ENCODE measurements around the gene ADAM12. TPM values are rescaled to one million over a fixed set of nuclear protein-coding genes. Genes with fewer than 3 reads are reported as not detected.

ADAM12 gene
- total RNA-seq, 2 experiments from 2014 or later = 1.2 to 1.5 TPM

DNA sequence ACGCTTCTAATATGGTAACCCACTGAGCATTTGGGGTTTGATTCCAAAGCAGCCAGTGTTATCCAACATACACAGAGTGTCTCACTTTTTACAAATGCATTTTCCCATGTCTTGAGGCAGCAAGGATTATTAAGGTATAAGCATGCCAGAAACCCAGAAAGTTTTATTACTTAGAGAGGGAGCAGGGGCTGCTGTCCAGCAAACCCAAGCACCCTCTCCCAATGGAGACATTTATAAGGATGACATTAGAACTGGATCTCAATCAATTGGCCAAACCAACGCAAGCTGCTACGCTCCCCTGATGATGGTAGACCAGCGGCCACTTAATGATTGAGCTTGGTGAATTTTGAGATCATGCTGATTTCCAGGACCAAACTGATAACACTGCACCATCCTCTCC, 315.7 kb downstream of the ADAM12 start:
- POLR2A ChIA-PET = no interaction called here
- no peak for DNase-seq
- Histone ChIP-seq H3K27me3 (ENCODE audit: control insufficient read depth in 1 of 2, insufficient read depth in 2 of 2, low read length in 2 of 2) (no peaks in the 10 kb centered on the region), H3K27ac (ENCODE audit: low read depth in 1 of 2, low read length in 2 of 2) (no peak overlapping the region), H3K4me3 (ENCODE audit: low read length) (no peak overlapping the region), H3K9me3 (ENCODE audit: control insufficient read depth in 1 of 2, insufficient read depth in 1 of 2, low read length in 2 of 2) (no peaks in the 10 kb centered on the region), H3K36me3 (ENCODE audit: insufficient read depth, low read length) (no peaks in the 10 kb centered on the region), H3K4me1 (ENCODE audit: insufficient read depth, low read length) (no peaks in the 10 kb centered on the region)
- Mint-ChIP-seq H3K27ac (no peak overlapping the region), H3K4me1 (ENCODE audit: low read depth) (no peaks in the 10 kb centered on the region), H3K36me3 (ENCODE audit: low read depth) (no peaks in the 10 kb centered on the region), H3K9me3 (no peaks in the 10 kb centered on the region), H3K27me3 (no peaks in the 10 kb centered on the region), H3K4me3 (no peak overlapping the region)
- TF ChIP-seq, protein P1, sequence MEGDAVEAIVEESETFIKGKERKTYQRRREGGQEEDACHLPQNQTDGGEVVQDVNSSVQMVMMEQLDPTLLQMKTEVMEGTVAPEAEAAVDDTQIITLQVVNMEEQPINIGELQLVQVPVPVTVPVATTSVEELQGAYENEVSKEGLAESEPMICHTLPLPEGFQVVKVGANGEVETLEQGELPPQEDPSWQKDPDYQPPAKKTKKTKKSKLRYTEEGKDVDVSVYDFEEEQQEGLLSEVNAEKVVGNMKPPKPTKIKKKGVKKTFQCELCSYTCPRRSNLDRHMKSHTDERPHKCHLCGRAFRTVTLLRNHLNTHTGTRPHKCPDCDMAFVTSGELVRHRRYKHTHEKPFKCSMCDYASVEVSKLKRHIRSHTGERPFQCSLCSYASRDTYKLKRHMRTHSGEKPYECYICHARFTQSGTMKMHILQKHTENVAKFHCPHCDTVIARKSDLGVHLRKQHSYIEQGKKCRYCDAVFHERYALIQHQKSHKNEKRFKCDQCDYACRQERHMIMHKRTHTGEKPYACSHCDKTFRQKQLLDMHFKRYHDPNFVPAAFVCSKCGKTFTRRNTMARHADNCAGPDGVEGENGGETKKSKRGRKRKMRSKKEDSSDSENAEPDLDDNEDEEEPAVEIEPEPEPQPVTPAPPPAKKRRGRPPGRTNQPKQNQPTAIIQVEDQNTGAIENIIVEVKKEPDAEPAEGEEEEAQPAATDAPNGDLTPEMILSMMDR (IDR thresholded peaks at IDR 0.05) = no peak
- CTCF ChIA-PET = no interaction called here
- ATAC-seq (ENCODE audit: poor library complexity) = no peak
- intact Hi-C loops (cut with DNase I, micrococcal nuclease) = no loop called here

DNA sequence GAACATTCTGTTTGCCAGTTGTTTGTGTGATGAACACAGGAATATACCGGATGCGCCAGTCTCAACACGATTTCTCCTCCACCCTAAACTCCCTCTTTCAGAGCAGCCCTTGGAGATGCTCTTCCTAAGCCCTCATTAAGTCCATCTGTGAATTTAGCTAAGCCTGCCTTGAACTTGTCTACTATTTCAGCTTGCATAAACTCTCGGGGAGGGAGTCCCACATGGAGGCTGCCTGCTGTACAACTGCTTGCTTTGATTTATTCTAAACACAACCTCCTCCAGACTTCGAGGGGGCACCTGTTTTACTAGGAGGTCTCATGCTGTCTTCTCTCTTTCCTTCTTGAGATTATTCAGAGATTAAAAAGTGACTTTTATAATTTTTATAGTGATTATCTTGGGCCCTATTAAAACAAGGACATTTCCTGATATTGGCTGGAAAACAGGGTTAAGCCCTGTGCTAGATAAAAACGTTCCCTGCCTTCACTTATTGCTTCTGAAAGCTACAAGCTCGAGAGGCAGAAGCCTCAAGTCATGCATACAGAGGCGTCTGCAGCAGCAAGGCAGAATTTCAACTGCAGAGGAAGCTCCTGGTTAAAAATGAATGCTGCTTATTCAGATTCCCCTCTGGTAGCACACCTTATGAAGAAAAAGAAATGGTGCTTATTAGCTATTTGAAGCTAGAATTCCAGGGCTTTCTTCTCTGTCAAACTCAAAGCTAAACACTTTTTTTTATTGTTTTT, 317.6 kb downstream of the ADAM12 start:
- Mint-ChIP-seq H3K27ac (no peak overlapping the region), H3K36me3 (ENCODE audit: low read depth) (no peaks in the 10 kb centered on the region), H3K4me1 (ENCODE audit: low read depth) (no peaks in the 10 kb centered on the region), H3K9me3 (no peaks in the 10 kb centered on the region), H3K4me3 (no peak overlapping the region), H3K27me3 (no peaks in the 10 kb centered on the region)
- ChIA-PET POLR2A (no interaction called here), CTCF (no interaction called here)
- H3K9me3 ChIP-seq (ENCODE audit: control insufficient read depth in 1 of 2, insufficient read depth in 1 of 2, low read length in 2 of 2) = no peaks in the 10 kb centered on the region
- no peak overlapping the region for H3K4me3 ChIP-seq (ENCODE audit: low read length)
- no peak for DNase-seq
- H3K27ac ChIP-seq (ENCODE audit: low read depth in 1 of 2, low read length in 2 of 2) = no peak overlapping the region
- no peaks in the 10 kb centered on the region for H3K27me3 ChIP-seq (ENCODE audit: control insufficient read depth in 1 of 2, insufficient read depth in 2 of 2, low read length in 2 of 2)
- intact Hi-C loops (cut with DNase I, micrococcal nuclease) = no loop called here
- no peak for ATAC-seq (ENCODE audit: poor library complexity)
- H3K4me1 ChIP-seq (ENCODE audit: insufficient read depth, low read length) = no peaks in the 10 kb centered on the region
- TF ChIP-seq, protein P1 (IDR thresholded peaks at IDR 0.05) = no peak
- H3K36me3 ChIP-seq (ENCODE audit: insufficient read depth, low read length) = no peaks in the 10 kb centered on the region

DNA sequence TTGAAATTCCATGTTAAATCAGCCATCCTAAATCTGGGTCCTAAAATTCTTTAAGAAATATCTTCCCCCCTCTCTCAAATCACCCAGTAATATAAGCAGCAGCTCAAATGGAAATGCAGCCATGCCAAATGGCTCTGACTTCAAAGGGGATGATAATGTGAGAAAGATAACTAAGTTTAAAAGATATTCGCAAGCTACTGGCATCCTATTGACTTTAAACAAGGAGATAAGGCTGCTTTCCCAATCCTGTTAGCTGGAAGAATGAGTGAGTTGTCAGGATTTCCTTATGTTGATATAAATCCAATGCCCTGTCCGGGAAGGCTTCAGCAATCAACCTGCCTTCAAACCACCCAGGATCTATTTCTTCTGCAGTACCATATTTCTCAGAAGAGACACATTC, 320.0 kb downstream of the ADAM12 start:
- H3K9me3 ChIP-seq (ENCODE audit: control insufficient read depth in 1 of 2, insufficient read depth in 1 of 2, low read length in 2 of 2) = peaks cover 0 to 8% of the 10 kb centered on the region in 2 experiments
- POLR2A ChIA-PET = no interaction called here
- H3K27ac ChIP-seq (ENCODE audit: low read depth in 1 of 2, low read length in 2 of 2) = no peak overlapping the region
- TF ChIP-seq, protein P1 (IDR thresholded peaks at IDR 0.05) = no peak
- no peaks in the 10 kb centered on the region for H3K4me1 ChIP-seq (ENCODE audit: insufficient read depth, low read length)
- no peaks in the 10 kb centered on the region for H3K27me3 ChIP-seq (ENCODE audit: control insufficient read depth in 1 of 2, insufficient read depth in 2 of 2, low read length in 2 of 2)
- DNase-seq = no peak
- CTCF ChIA-PET = no interaction called here
- Mint-ChIP-seq H3K9me3 (no peaks in the 10 kb centered on the region), H3K36me3 (ENCODE audit: low read depth) (no peaks in the 10 kb centered on the region), H3K27ac (no peak overlapping the region), H3K4me3 (no peak overlapping the region), H3K27me3 (no peaks in the 10 kb centered on the region), H3K4me1 (ENCODE audit: low read depth) (no peaks in the 10 kb centered on the region)
- intact Hi-C loops (cut with DNase I, micrococcal nuclease) = no loop called here
- no peak overlapping the region for H3K4me3 ChIP-seq (ENCODE audit: low read length)
- no peaks in the 10 kb centered on the region for H3K36me3 ChIP-seq (ENCODE audit: insufficient read depth, low read length)
- no peak for ATAC-seq (ENCODE audit: poor library complexity)

All from CD4-positive, alpha-beta T cell (primary cell).